K562 (cell line): ENCODE data around the gene SYK. TPM values are rescaled to one million over a fixed set of nuclear protein-coding genes. Genes with fewer than 3 reads are reported as not detected.

ENCODE experiments used
- ATAC-seq: fragments of 200-7000 bp; cut with Tn5 transposase; 3 replicates; pipeline ENCODE4 v1.9.1; 2020; ENCODE audit warnings: moderate library complexity
- BruUV-seq: library from RNA; stranded (reverse); fragments of 400-500 nt; replicated peaks from 2 replicates; lab custom pipeline; 2021; lab: Mats Ljungman, UMichigan
- CTCF ChIA-PET: fragments of 300-600 bp; formaldehyde crosslinking; extraction: SDS; loops from one replicate; lab custom pipeline; 2021; ENCODE audit warnings: low intra/inter-chr PET ratio; lab: Yijun Ruan, JAX
- POLR2A ChIA-PET: fragments of 300-600, 350-650 bp; sonication (Branson Sonifier 250); formaldehyde crosslinking; extraction: SDS; loops from one replicate; lab custom pipeline; 2021; ENCODE audit warnings: antibody characterized with exemption, inconsistent platforms; lab: Yijun Ruan, JAX
- DNase-seq, 4 experiments: peaks; one replicate each; pipeline versions ENCODE4 v3.0.0 to v3.0.0-alpha.2; 2011 to 2018; ENCODE audit warnings: low spot score in 3 of 4, mixed read lengths in 3 of 4; ENCODE audit errors: extremely low read depth in 1 of 4
- FAIRE-seq: peaks from 2 replicates; lab custom pipeline; 2011; peaks lifted over from hg19 to GRCh38; lab: Jason Lieb, UNC
- H2AFZ ChIP-seq: 2 replicates; pipeline ENCODE4 v1.6.0; 2011; ENCODE audit warnings: low read depth, low read length, control low read depth, inconsistent platforms
- H3K27ac ChIP-seq: fragments of 200-600 bp; 3 replicates; pipeline ENCODE4 v1.8.0; 2011; ENCODE audit warnings: low read depth, mild to moderate bottlenecking, control low read depth, inconsistent platforms, low read length, moderate library complexity, mixed read lengths; ENCODE audit errors: extremely low read depth
- H3K27me3 ChIP-seq, 2 experiments: fragments of 300-600 bp in 1 of 2; 2 replicates in 1 of 2; 3 replicates in 1 of 2; pipeline versions ENCODE4 v1.6.0 to v1.8.0; 2011; ENCODE audit warnings: inconsistent platforms in 2 of 2, low read length in 2 of 2, mild to moderate bottlenecking in 1 of 2, mixed read lengths in 1 of 2, moderate library complexity in 1 of 2; ENCODE audit not compliant: control insufficient read depth in 2 of 2, insufficient read depth in 2 of 2
- H3K36me3 ChIP-seq: fragments of 300-600 bp; 3 replicates; pipeline ENCODE4 v1.8.0; 2011; ENCODE audit warnings: mild to moderate bottlenecking, low read length, inconsistent platforms; ENCODE audit not compliant: control insufficient read depth, insufficient read depth
- H3K4me1 ChIP-seq, 2 experiments: fragments of 200-600 bp in 1 of 2; replicated peaks in 1 of 2; 2 replicates in 1 of 2; 3 replicates in 1 of 2; pipeline versions ENCODE4 v1.5.1 to v1.8.0; 2011; ENCODE audit warnings: inconsistent platforms in 2 of 2, low read length in 2 of 2, mild to moderate bottlenecking in 1 of 2, mixed read lengths in 1 of 2, moderate library complexity in 1 of 2; ENCODE audit not compliant: control insufficient read depth in 2 of 2, insufficient read depth in 2 of 2
- H3K4me2 ChIP-seq: 2 replicates; pipeline ENCODE4 v1.6.1; 2011; ENCODE audit warnings: low read length, control low read depth, inconsistent platforms, mixed read lengths; ENCODE audit not compliant: insufficient read depth
- H3K4me3 ChIP-seq: fragments of 200-600 bp; sonication (generic), shearing (Covaris generic); 2 replicates; pipeline ENCODE4 v1.5.1; 2016; ENCODE audit warnings: control low read depth, inconsistent platforms
- H3K79me2 ChIP-seq: fragments of 200-600 bp; 3 replicates; pipeline ENCODE4 v1.8.0; 2011; ENCODE audit warnings: low read length, inconsistent platforms; ENCODE audit not compliant: control insufficient read depth, insufficient read depth
- H3K9ac ChIP-seq, 2 experiments: 2 replicates each; pipeline versions ENCODE4 v1.6.0 to v1.6.1; 2011; ENCODE audit warnings: low read depth in 2 of 2, low read length in 2 of 2, control low read depth in 1 of 2, inconsistent platforms in 1 of 2, mild to moderate bottlenecking in 1 of 2, mixed read lengths in 1 of 2; ENCODE audit not compliant: insufficient read depth in 1 of 2
- H3K9me1 ChIP-seq: one replicate; pipeline ENCODE4 v1.6.0; 2011; ENCODE audit warnings: inconsistent platforms, mild to moderate bottlenecking, low read length, moderate library complexity; ENCODE audit not compliant: control insufficient read depth, insufficient read depth
- H3K9me3 ChIP-seq: replicated peaks from 2 replicates; pipeline ENCODE4 v1.5.1; 2011; ENCODE audit warnings: low read depth, low read length, inconsistent platforms; ENCODE audit not compliant: control insufficient read depth, insufficient read depth
- H4K20me1 ChIP-seq: replicated peaks from 2 replicates; pipeline ENCODE4 v1.6.1; 2011; ENCODE audit warnings: low read length, inconsistent platforms, mixed read lengths; ENCODE audit not compliant: control insufficient read depth, insufficient read depth
- ARID3A ChIP-seq: IDR thresholded peaks from 2 replicates; pipeline ENCODE4 v1.6.1; 2012; ENCODE audit warnings: low read depth, low read length, improper control_type of control experiment, borderline replicate concordance
- ATF3 ChIP-seq, 2 experiments: fragments of 450-650 bp in 1 of 2; sonication (generic) in 1 of 2; formaldehyde crosslinking in 1 of 2; IDR thresholded peaks in 1 of 2; conservative IDR thresholded peaks in 1 of 2; 2 replicates each; pipeline versions ENCODE4 v1.6.1 to v1.8.1; 2016 to 2023; ENCODE audit warnings: mild to moderate bottlenecking in 2 of 2, moderate library complexity in 2 of 2, inconsistent platforms in 1 of 2, missing genetic modification reagents in 1 of 2
- E2F6 ChIP-seq, 2 experiments: IDR thresholded peaks; 2 replicates each; pipeline ENCODE4 v1.6.1; 2011; ENCODE audit warnings: borderline replicate concordance in 1 of 2, control low read depth in 1 of 2, low read depth in 1 of 2, low read length in 1 of 2, mild to moderate bottlenecking in 1 of 2, mixed read lengths in 1 of 2, moderate library complexity in 1 of 2; ENCODE audit not compliant: insufficient read depth in 1 of 2, insufficient read length in 1 of 2, poor library complexity in 1 of 2, severe bottlenecking in 1 of 2; ENCODE audit errors: extremely low read depth in 1 of 2
- FOSL1 ChIP-seq: fragments of 200-800 bp; sonication (Bioruptor generic); conservative IDR thresholded peaks from 2 replicates; pipeline ENCODE4 v1.6.1; 2016; ENCODE audit warnings: missing genetic modification characterization, missing compliant biosample characterization
- JUND ChIP-seq, 2 experiments: IDR thresholded peaks; 2 replicates in 1 of 2; 3 replicates in 1 of 2; pipeline ENCODE4 v1.6.1; 2011; ENCODE audit warnings: borderline replicate concordance in 2 of 2, low read depth in 2 of 2, low read length in 2 of 2, improper control_type of control experiment in 1 of 2, missing biosample characterization in 1 of 2, missing genetic modification characterization in 1 of 2, missing genetic modification reagents in 1 of 2
- NBN ChIP-seq: fragments of 450-650 bp; IDR thresholded peaks from 2 replicates; pipeline ENCODE4 v1.6.1; 2016; ENCODE audit warnings: low read depth, mild to moderate bottlenecking
- SPI1 ChIP-seq: IDR thresholded peaks from 2 replicates; pipeline ENCODE4 v1.6.1; 2011; ENCODE audit warnings: low read depth, low read length, control low read depth, borderline replicate concordance
- TAF15 ChIP-seq: fragments of 200-400 bp; formaldehyde crosslinking; IDR thresholded peaks from 2 replicates; pipeline ENCODE4 v1.6.1; 2017; ENCODE audit warnings: mild to moderate bottlenecking, low read depth, low read length, moderate library complexity
- TAL1 ChIP-seq: fragments of 450-650 bp; IDR thresholded peaks from 2 replicates; pipeline ENCODE4 v1.6.1; 2016; ENCODE audit warnings: mild to moderate bottlenecking
- ZBTB12 ChIP-seq: fragments of 250-450 bp; sonication (Bioruptor Pico); IDR thresholded peaks from 2 replicates; pipeline ENCODE4 v1.4.0; 2020
- WGBS: fragments of 100-300 bp; shearing (Covaris generic); methylation state at CpG from one replicate; pipeline ENCODE4 v1.1.6; 2016; ENCODE audit warnings: low coverage, mixed read lengths; ENCODE audit not compliant: insufficient coverage; ENCODE audit errors: missing lambda C conversion rate; 5-methylcytosine and 5-hydroxymethylcytosine counted together
- in situ Hi-C: fragments of 300-500 bp; cut with MboI; formaldehyde crosslinking; loops from 4 replicates; pipeline ENCODE4 v1.15.0; 2018; ENCODE audit warnings: inconsistent platforms, mixed read lengths
- intact Hi-C: fragments of 100-400 bp; cut with micrococcal nuclease; formaldehyde crosslinking; loops from 2 replicates; pipeline ENCODE4 v1.14.2; 2022
- polyA plus RNA-seq, 8 experiments: library from polyadenylated mRNA; depleted of rRNA in 4 of 8; stranded (reverse) in 5 of 8; unstranded in 3 of 8; fragments of >200 nt; fragmentation: Nextera tagmentation in 2 of 8; fragmentation: Illumina TruSeq in 1 of 8; extraction: Ambion mirVana in 2 of 8; extraction: Trizol in 1 of 8; gene quantifications; 2 replicates each; pipeline versions ENCODE4 v1.2.1 to v1.2.3, GENCODE V29; 2011 to 2014; ENCODE audit warnings: inconsistent platforms in 1 of 8, missing spikeins in 1 of 8
- total RNA-seq, 7 experiments: library from RNA; depleted of rRNA in 6 of 7; stranded (reverse); fragments of >200 nt in 6 of 7; fragmentation: Illumina TruSeq in 2 of 7; extraction: Trizol in 2 of 7; gene quantifications; 2 replicates each; pipeline versions ENCODE4 v1.2.1 to v1.2.3, GENCODE V29; 2011 to 2021; ENCODE audit warnings: low replicate concordance in 1 of 7

The SYK gene
- total and polyA plus RNA-seq, 9 of the 15 experiments (the other 6 are each of a cell fraction or from before 2014, with no cell fraction given) = 3.9 to 32.7 (median 16.7) TPM

GRCh38 chr9:90821697-90822096 is 20.1 kb downstream of the SYK start:
- POLR2A ChIA-PET = no interaction called here
- peaks cover 14% of the 10 kb centered on the region for H3K79me2 ChIP-seq
- intact Hi-C loops = no loop called here

More at GRCh38 chr9:90821697-90822096, 20.1 kb downstream of the SYK start:
- Histone ChIP-seq H3K9me1 (no peaks in the 10 kb centered on the region), H3K27ac (no peak overlapping the region), H3K4me2 (no peak overlapping the region), H3K4me3 (no peak overlapping the region), H3K9me3 (no peaks in the 10 kb centered on the region; the same call in 1 of the 2 replicates), H3K9ac (no peak overlapping the region), H3K36me3 (peaks cover 12% of the 10 kb centered on the region; the same call in 2 of the 3 replicates), H3K4me1 (peaks cover 0 to 4% of the 10 kb centered on the region in 2 experiments; a peak in 1 of 5 replicates), H4K20me1 (no peaks in the 10 kb centered on the region), H2AFZ (no peak overlapping the region), H3K27me3 (no peaks in the 10 kb centered on the region)
- no peak for ATAC-seq
- TF ChIP-seq TAF15 (no peak), JUND (IDR thresholded peaks at IDR 0.05; ENCODE audit: borderline replicate concordance, low read depth, low read length) (0 out of 2 replicates have a peak, but pooled peaks have one; percentile 20), JUND (tag; IDR thresholded peaks at IDR 0.05; ENCODE audit: borderline replicate concordance, low read depth, low read length) (no peak), FOSL1 (tag) (peak; percentile 58), E2F6 (IDR thresholded peaks at IDR 0.05; ENCODE audit: borderline replicate concordance in 1 of 2, extremely low read depth in 1 of 2, insufficient read depth in 1 of 2, insufficient read length in 1 of 2, low read depth in 1 of 2, low read length in 1 of 2, poor library complexity in 1 of 2, severe bottlenecking in 1 of 2) (no peak), ZBTB12 (CRISPR knock-in tag) (no peak), ARID3A (no peak), SPI1 (no peak), NBN (no peak), ATF3 (IDR thresholded peaks at IDR 0.05) (peak; percentile 24; the same call in 1 of the 2 replicates), ATF3 (CRISPR knock-in tag; conservative IDR thresholded peaks at IDR 0.05) (no peak), TAL1 (no peak)
- no peak for DNase-seq
- WGBS = 75% methylated on average over 5 of the region's 5 CpGs
- no peak for FAIRE-seq
- no TSS peak for BruUV-seq
- CTCF ChIA-PET = no interaction called here
- in situ Hi-C loops = no loop called here
